ENCODE measurements around the gene CAMKK1. TPM values are rescaled to one million over a fixed set of nuclear protein-coding genes. Genes with fewer than 3 reads are reported as not detected.

CAMKK1 gene
- total and polyA plus RNA-seq, 11 donors, result 2.0 to 6.8 (median 4.2) TPM

- ATAC-seq, result peak in 3 of 4 donors; percentile 15 to 48 (median 34)
- intact Hi-C loops (cut with DNase I), result no loop called here
- H3K4me1 ChIP-seq, result peaks cover 0 to 16% (median 8%) of the 10 kb centered on the region in 12 donors
- H3K4me3 ChIP-seq, result no peak overlapping the region
- peak overlapping the region in 3 of 12 donors; percentile 2 to 23 (median 18) for H3K27ac ChIP-seq
- 68 to 74% (median 72%) methylated on average over 22 to 25 of the region's 25 CpGs for WGBS, 4 donors
- peaks cover 0 to 56% (median 18%) of the 10 kb centered on the region in 9 donors for H3K36me3 ChIP-seq
- DNase-seq, result no peak
- H3K9me3 ChIP-seq, result no peaks in the 10 kb centered on the region
- H3K27me3 ChIP-seq, result no peaks in the 10 kb centered on the region
- TF ChIP-seq POLR2A (IDR thresholded peaks at IDR 0.05), result no peak
- no peak for TF ChIP-seq CTCF (IDR thresholded peaks at IDR 0.05)
Observed at GRCh38 chr17:3879591-3880417, 13.0 kb downstream of the CAMKK1 start.

- peak overlapping the region in 3 of 12 donors; percentile 2 to 23 (median 18) for H3K27ac ChIP-seq
- 41 to 56% (median 48%) methylated on average over 4 to 5 of the region's 5 CpGs for WGBS, 4 donors
- intact Hi-C loops (cut with DNase I), result no loop called here
- no peaks in the 10 kb centered on the region for H3K27me3 ChIP-seq
- no peaks in the 10 kb centered on the region for H3K9me3 ChIP-seq
- H3K4me3 ChIP-seq, result no peak overlapping the region
- peaks cover 0 to 51% (median 12%) of the 10 kb centered on the region in 9 donors for H3K36me3 ChIP-seq
- ATAC-seq (peak; percentile 58 to 84 (median 72)), DNase-seq (peak in 2 of 5 donors; percentile 70 to 71)
- TF ChIP-seq CTCF (IDR thresholded peaks at IDR 0.05) (no peak), POLR2A (IDR thresholded peaks at IDR 0.05) (no peak)
- peaks cover 0 to 16% (median 8%) of the 10 kb centered on the region in 12 donors for H3K4me1 ChIP-seq
Observed at GRCh38 chr17:3879186-3879585, 13.7 kb downstream of the CAMKK1 start.

GRCh38 chr17:3877220-3877619 is 15.6 kb downstream of the CAMKK1 start:
- intact Hi-C loops (cut with DNase I), result no loop called here
- peak in 2 of 4 donors; percentile 6 to 48 for ATAC-seq

More at GRCh38 chr17:3877220-3877619, 15.6 kb downstream of the CAMKK1 start:
- H3K4me3 ChIP-seq, result no peak overlapping the region
- peaks cover 0 to 55% (median 24%) of the 10 kb centered on the region in 9 donors for H3K36me3 ChIP-seq
- no peaks in the 10 kb centered on the region for H3K9me3 ChIP-seq
- no peaks in the 10 kb centered on the region for H3K27me3 ChIP-seq
- no peak for DNase-seq
- H3K4me1 ChIP-seq, result peaks cover 0 to 16% (median 8%) of the 10 kb centered on the region in 12 donors
- no peak overlapping the region for H3K27ac ChIP-seq
- TF ChIP-seq POLR2A (IDR thresholded peaks at IDR 0.05) (no peak), CTCF (IDR thresholded peaks at IDR 0.05) (no peak)
- WGBS, 4 donors, result 60 to 79% (median 63%) methylated on average over 8 of the region's 8 CpGs
